K562 (cell line): ENCODE measurements around the gene ALDH3A2.

ENCODE experiments used
- ARHGAP35 ChIP-seq: fragments of 450-650 bp; IDR thresholded peaks from 2 replicates; pipeline ENCODE4 v1.6.1; 2018; ENCODE audit not compliant: partially characterized antibody
- BHLHE40 ChIP-seq: IDR thresholded peaks from 2 replicates; pipeline ENCODE4 v1.6.1; 2011; ENCODE audit warnings: low read length, improper control_type of control experiment
- EP300 ChIP-seq: IDR thresholded peaks from 2 replicates; pipeline ENCODE4 v1.6.1; 2012; ENCODE audit warnings: low read length, improper control_type of control experiment
- ETS1 ChIP-seq: conservative IDR thresholded peaks from 2 replicates; pipeline ENCODE4 v1.6.1; 2011; ENCODE audit warnings: low read depth, mild to moderate bottlenecking, low read length; ENCODE audit not compliant: control insufficient read depth
- HDAC2 ChIP-seq: fragments of 450-650 bp; IDR thresholded peaks from 2 replicates; pipeline ENCODE4 v1.6.1; 2016; ENCODE audit warnings: mild to moderate bottlenecking
- HNRNPK ChIP-seq: fragments of 200-400 bp; formaldehyde crosslinking; IDR thresholded peaks from one replicate; pipeline ENCODE4 v1.6.1; 2018; ENCODE audit warnings: mild to moderate bottlenecking, low read depth, low read length; ENCODE audit not compliant: poor library complexity, severe bottlenecking
- ILK ChIP-seq: fragments of 450-650 bp; IDR thresholded peaks from 2 replicates; pipeline ENCODE4 v1.6.1; 2016; ENCODE audit warnings: missing genetic modification characterization, low read depth, mild to moderate bottlenecking, missing compliant biosample characterization, moderate library complexity, borderline replicate concordance
- PML ChIP-seq: IDR thresholded peaks from 2 replicates; pipeline ENCODE4 v1.6.1; 2012; ENCODE audit warnings: low read length, inconsistent platforms
- POLR2A ChIP-seq: fragments of 450-650 bp; conservative IDR thresholded peaks from 2 replicates; pipeline ENCODE4 v1.6.1; 2016
- RAD21 ChIP-seq, 2 experiments: fragments of 250-450 bp in 1 of 2; fragments of 450-650 bp in 1 of 2; sonication (Bioruptor Pico) in 1 of 2; formaldehyde crosslinking in 1 of 2; IDR thresholded peaks in 1 of 2; conservative IDR thresholded peaks in 1 of 2; 2 replicates each; pipeline versions ENCODE4 v1.4.0 to v1.8.0; 2020 to 2022; ENCODE audit warnings: mild to moderate bottlenecking in 2 of 2, moderate library complexity in 1 of 2
- RHOXF2B ChIP-seq: fragments of 250-450 bp; sonication (Bioruptor Pico); conservative IDR thresholded peaks from 2 replicates; pipeline ENCODE4 v1.5.1; 2021
- TAF1 ChIP-seq: IDR thresholded peaks from 2 replicates; pipeline ENCODE4 v1.6.1; 2011; ENCODE audit warnings: mild to moderate bottlenecking, low read length, moderate library complexity; ENCODE audit not compliant: insufficient read depth, control insufficient read depth, severe bottlenecking; ENCODE audit errors: extremely low read depth
- TARDBP ChIP-seq: fragments of 450-650 bp; IDR thresholded peaks from 2 replicates; pipeline ENCODE4 v1.6.1; 2016
- ZNF165 ChIP-seq: fragments of 250-450 bp; sonication (Bioruptor Pico); IDR thresholded peaks from 2 replicates; pipeline ENCODE4 v1.4.0; 2020; ENCODE audit warnings: borderline replicate concordance

DNA sequence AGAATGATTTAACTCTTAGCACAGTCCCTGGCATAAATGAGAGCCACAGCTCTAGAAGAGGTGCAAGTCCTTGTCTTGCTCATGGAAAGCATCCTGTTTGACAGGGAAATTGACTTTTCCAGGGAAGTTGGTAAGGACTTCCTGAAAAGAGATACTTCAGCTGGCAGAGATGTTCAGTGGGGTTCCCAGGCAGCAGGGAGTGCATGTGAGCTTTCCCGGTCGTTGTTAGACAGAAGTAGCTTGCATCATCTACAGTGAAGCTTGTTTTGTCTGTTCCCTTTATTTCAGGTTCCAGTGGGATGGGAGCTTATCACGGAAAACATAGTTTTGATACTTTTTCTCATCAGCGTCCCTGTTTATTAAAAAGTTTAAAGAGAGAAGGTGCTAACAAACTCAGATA, 22.9 kb downstream of the ALDH3A2 start:
- no peak for TF ChIP-seq TARDBP
- TF ChIP-seq HNRNPK, result no peak
- TF ChIP-seq ILK, result no peak
- no peak for TF ChIP-seq RHOXF2B (CRISPR knock-in tag)
- TF ChIP-seq TAF1, result no peak
- TF ChIP-seq ZNF165, result no peak
- TF ChIP-seq POLR2A, result no peak
- TF ChIP-seq ARHGAP35, result no peak
- TF ChIP-seq ETS1, result no peak
- no peak for TF ChIP-seq RAD21 (CRISPR knock-in tag; conservative IDR thresholded peaks at IDR 0.05 in 1 of 2, IDR thresholded peaks at IDR 0.05 in 1 of 2)
- no peak for TF ChIP-seq PML
- no peak for TF ChIP-seq HDAC2
- no peak for TF ChIP-seq EP300
- no peak for TF ChIP-seq BHLHE40
